ENCODE measurements around the gene DAZAP2.

Gene DAZAP2

DNA sequence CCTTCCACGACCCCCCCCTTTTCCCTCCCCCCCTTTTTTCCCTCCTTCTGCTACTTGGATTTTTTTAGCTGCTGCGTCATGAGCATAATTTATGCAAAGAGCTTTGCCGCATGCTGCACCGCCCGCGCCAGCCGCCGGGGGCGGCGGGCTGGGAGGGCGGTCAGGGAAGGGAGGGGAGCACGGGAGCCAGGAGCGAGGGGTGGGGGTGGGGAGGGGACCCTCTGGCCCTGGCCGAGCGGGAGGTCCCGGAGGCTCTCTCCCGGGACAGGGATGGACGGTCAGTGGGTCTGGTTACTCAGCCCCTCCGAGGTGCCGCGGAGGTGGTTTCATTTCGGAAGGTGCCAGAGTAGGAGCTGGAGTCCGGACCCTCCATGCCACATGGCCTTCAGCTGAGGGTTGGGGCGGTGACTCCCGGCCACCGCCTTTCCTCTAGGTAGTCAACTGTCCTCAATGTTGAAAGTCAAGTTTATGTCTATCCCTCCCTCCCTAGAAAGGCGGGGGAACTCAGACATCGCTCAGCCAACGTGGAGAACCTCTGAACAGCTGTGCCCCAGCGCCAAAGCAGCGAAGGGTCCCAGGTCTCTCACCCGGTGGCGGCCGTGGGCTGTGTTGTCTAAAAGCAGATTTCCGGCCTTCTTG, 20.5 kb upstream of the DAZAP2 start, which contains the start of gene POU6F1 (continued):
- TF ChIP-seq ZNF707 (tag by site-specific recombination; IDR thresholded peaks at IDR 0.05) (no peak), PBX3 (CRISPR knock-in tag; IDR thresholded peaks at IDR 0.05) (no peak), ZNF24 (tag by site-specific recombination; IDR thresholded peaks at IDR 0.05) (no peak; the same call in 1 of the 2 replicates), BCL11B (tag by site-specific recombination; IDR thresholded peaks at IDR 0.05; ENCODE audit: low read depth) (peak; percentile 59; the same call in 1 of the 2 replicates), YY2 (tag by site-specific recombination; IDR thresholded peaks at IDR 0.05) (no peak), KLF17 (tag by site-specific recombination; IDR thresholded peaks at IDR 0.05) (peak; percentile 76; the same call in 1 of the 2 replicates), ZNF335 (tag by site-specific recombination; conservative IDR thresholded peaks at IDR 0.05) (peak; percentile 77), HIC1 (tag by site-specific recombination; IDR thresholded peaks at IDR 0.05) (peak; percentile 19; the same call in 1 of the 2 replicates), SP2 (tag by site-specific recombination; IDR thresholded peaks at IDR 0.05) (peak; percentile 53), ZFHX2 (tag by site-specific recombination; conservative IDR thresholded peaks at IDR 0.05) (peak; percentile 58), ZNF423 (tag by site-specific recombination; IDR thresholded peaks at IDR 0.05) (no peak), ZNF394 (tag by site-specific recombination; IDR thresholded peaks at IDR 0.05; ENCODE audit: borderline replicate concordance) (no peak), ZNF514 (tag by site-specific recombination; IDR thresholded peaks at IDR 0.05) (no peak), SP7 (tag by site-specific recombination; IDR thresholded peaks at IDR 0.05) (peak; percentile 48), ZNF785 (tag by site-specific recombination; IDR thresholded peaks at IDR 0.05) (no peak), GLI4 (tag by site-specific recombination; IDR thresholded peaks at IDR 0.05) (no peak), RBAK (tag by site-specific recombination; IDR thresholded peaks at IDR 0.05) (no peak), SCRT2 (tag by site-specific recombination; IDR thresholded peaks at IDR 0.05) (no peak), PRDM4 (tag by site-specific recombination; IDR thresholded peaks at IDR 0.05) (0 out of 2 replicates have a peak, but pooled peaks have one; percentile 8), CTCF (tag by site-specific recombination; IDR thresholded peaks at IDR 0.05) (peak; percentile 31; the same call in 1 of the 2 replicates), SALL2 (tag by site-specific recombination; IDR thresholded peaks at IDR 0.05; ENCODE audit: borderline replicate concordance) (no peak), ZNF433 (tag by site-specific recombination; IDR thresholded peaks at IDR 0.05; ENCODE audit: low read depth) (no peak), ZNF18 (tag by site-specific recombination; IDR thresholded peaks at IDR 0.05) (0 out of 2 replicates have a peak, but pooled peaks have one; percentile 13), ZFP37 (tag by site-specific recombination; IDR thresholded peaks at IDR 0.05) (no peak), ZNF175 (tag by site-specific recombination; IDR thresholded peaks at IDR 0.05) (no peak), ZBTB11 (tag by site-specific recombination; conservative IDR thresholded peaks at IDR 0.05; ENCODE audit: low read depth) (no peak)

Measured in HEK293 (cell line).